Suprapubic skin (tissue), 4 donors: Measurements from ENCODE around the gene DNAJC1.

Source experiments
- EP300 ChIP-seq: sonication (generic); formaldehyde crosslinking; IDR thresholded peaks from one replicate; pipeline ENCODE4 v1.6.1; 2017; ENCODE audit warnings: antibody characterized with exemption
- POLR2A ChIP-seq, 2 donors: fragments of 450-650 bp; IDR thresholded peaks; one replicate each; pipeline ENCODE4 v1.6.1; 2017; ENCODE audit warnings: antibody characterized with exemption in 2 of 2, mild to moderate bottlenecking in 2 of 2, moderate library complexity in 2 of 2
- POLR2AphosphoS5 ChIP-seq, 3 donors: sonication (generic); formaldehyde crosslinking; IDR thresholded peaks; one replicate each; pipeline ENCODE4 v1.6.1; 2017; ENCODE audit warnings: antibody characterized with exemption in 3 of 3
- TF ChIP-seq, protein P1 (sequence below), 2 donors: fragments of 200-600 bp in 1 of 2; fragments of 450-650 bp in 1 of 2; sonication (generic) in 1 of 2; IDR thresholded peaks; one replicate each; pipeline ENCODE4 v1.5.1; 2016 to 2019; ENCODE audit warnings: antibody characterized with exemption in 2 of 2, mild to moderate bottlenecking in 1 of 2, moderate library complexity in 1 of 2

DNA sequence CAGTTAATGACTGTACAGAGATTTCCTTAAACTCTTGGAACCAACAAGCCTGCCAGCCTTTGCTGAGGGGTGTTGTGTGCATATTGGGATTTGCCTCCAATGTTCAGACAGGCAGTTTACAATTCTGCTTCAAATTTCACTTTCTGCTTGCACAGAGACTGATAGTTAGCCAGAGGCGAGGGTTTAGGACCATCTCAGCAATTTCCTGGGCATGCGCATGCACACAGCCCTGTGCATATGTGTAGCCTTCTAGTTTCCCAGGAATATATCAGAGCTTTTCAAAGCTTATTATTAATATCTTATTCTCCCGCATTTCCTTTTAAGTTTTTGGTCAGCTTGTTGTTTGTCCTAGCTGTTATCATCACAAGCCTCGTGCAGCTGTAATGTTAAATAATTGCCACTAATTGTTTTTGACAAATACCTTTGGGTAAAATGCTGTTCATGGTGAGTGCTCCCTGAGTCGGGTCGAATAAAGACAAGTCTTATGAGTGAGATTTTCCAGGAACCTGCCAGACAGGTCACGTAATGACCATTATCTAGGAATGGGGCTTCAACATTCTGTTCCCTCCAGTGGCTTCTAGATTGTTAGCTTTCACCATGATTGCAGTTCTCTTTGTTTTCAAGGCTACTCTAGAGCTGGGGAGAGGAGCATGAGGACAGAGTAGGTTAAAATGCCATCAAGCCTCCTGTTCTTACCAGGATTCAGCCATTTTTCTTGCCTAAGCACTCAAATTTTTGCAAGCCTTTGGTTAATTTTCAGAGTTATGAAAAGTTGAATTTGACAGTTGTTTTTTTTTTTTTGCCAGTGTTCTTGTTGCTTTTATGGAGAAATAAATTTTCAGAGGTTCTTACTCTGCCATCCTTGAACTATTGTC is 24.1 kb upstream of the DNAJC1 start:
- TF ChIP-seq POLR2A (IDR thresholded peaks at IDR 0.05) (no peak), POLR2AphosphoS5 (IDR thresholded peaks at IDR 0.05) (no peak), EP300 (no peak)
- TF ChIP-seq, protein P1, sequence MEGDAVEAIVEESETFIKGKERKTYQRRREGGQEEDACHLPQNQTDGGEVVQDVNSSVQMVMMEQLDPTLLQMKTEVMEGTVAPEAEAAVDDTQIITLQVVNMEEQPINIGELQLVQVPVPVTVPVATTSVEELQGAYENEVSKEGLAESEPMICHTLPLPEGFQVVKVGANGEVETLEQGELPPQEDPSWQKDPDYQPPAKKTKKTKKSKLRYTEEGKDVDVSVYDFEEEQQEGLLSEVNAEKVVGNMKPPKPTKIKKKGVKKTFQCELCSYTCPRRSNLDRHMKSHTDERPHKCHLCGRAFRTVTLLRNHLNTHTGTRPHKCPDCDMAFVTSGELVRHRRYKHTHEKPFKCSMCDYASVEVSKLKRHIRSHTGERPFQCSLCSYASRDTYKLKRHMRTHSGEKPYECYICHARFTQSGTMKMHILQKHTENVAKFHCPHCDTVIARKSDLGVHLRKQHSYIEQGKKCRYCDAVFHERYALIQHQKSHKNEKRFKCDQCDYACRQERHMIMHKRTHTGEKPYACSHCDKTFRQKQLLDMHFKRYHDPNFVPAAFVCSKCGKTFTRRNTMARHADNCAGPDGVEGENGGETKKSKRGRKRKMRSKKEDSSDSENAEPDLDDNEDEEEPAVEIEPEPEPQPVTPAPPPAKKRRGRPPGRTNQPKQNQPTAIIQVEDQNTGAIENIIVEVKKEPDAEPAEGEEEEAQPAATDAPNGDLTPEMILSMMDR (IDR thresholded peaks at IDR 0.05): no peak
